HEK293T (cell line): ENCODE measurements around the gene TMEM190.

Experiments
- ARNT ChIP-seq: fragments of 450-650 bp; IDR thresholded peaks from 2 replicates; pipeline ENCODE4 v1.6.1; 2017; ENCODE audit warnings: mild to moderate bottlenecking
- FOXA1 ChIP-seq: fragments of 450-650 bp; IDR thresholded peaks from 2 replicates; pipeline ENCODE4 v1.6.1; 2016; ENCODE audit warnings: mild to moderate bottlenecking
- NFRKB ChIP-seq: fragments of 450-650 bp; IDR thresholded peaks from 2 replicates; pipeline ENCODE4 v1.6.1; 2016; ENCODE audit warnings: mild to moderate bottlenecking, moderate library complexity
- SP1 ChIP-seq: fragments of 450-650 bp; IDR thresholded peaks from 2 replicates; pipeline ENCODE4 v1.6.1; 2017
- SUZ12 ChIP-seq: fragments of 450-650 bp; IDR thresholded peaks from 2 replicates; pipeline ENCODE4 v1.6.1; 2016; ENCODE audit warnings: mild to moderate bottlenecking
- ZNF384 ChIP-seq: fragments of 450-650 bp; IDR thresholded peaks from 2 replicates; pipeline ENCODE4 v1.6.1; 2016

DNA sequence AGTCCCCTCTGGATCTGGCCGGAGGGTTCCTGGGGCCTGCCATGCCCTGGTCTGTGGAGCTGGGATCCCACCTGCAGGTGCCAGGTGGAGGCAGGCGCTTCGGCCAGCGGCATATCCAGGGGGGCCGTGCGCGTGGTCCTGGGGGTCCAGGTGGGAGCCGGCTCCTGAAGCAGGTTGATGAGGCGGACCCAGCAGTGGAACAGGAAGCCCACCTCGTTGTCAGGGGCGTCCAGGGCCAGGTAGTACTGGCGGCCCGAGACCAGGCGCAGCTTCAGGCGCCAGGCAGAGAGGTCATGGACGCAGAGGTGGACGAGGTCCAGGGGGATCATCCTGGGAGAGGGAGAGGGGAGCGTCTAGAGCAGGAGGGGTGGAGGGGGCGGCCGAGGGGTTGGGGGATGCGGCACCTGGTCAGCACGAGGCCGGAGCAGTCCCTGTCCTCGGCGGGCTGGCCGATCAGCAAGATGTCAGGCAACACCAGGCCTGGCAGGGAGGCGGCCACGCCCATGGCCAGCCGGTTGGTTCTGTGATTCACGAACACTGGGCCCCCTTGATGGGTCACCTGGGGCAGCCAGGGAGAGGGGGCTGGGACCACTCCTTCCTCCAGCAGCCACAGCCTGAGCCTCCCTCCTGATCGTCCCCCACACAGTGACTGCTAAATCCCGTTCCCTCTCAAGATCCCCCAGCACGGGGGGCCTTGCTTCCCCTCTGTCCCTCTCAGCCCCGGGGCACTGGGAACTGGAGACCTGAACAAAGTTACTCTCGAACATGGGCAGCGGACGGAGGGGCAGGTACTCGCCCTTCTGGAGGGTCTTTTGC lies 14.2 kb upstream of the TMEM190 start:
- TF ChIP-seq ARNT (no peak), ZNF384 (no peak), SUZ12 (no peak), SP1 (no peak), NFRKB (no peak), FOXA1 (no peak)
